ENCODE results near the gene SUSD6.

- TF ChIP-seq, protein P1, sequence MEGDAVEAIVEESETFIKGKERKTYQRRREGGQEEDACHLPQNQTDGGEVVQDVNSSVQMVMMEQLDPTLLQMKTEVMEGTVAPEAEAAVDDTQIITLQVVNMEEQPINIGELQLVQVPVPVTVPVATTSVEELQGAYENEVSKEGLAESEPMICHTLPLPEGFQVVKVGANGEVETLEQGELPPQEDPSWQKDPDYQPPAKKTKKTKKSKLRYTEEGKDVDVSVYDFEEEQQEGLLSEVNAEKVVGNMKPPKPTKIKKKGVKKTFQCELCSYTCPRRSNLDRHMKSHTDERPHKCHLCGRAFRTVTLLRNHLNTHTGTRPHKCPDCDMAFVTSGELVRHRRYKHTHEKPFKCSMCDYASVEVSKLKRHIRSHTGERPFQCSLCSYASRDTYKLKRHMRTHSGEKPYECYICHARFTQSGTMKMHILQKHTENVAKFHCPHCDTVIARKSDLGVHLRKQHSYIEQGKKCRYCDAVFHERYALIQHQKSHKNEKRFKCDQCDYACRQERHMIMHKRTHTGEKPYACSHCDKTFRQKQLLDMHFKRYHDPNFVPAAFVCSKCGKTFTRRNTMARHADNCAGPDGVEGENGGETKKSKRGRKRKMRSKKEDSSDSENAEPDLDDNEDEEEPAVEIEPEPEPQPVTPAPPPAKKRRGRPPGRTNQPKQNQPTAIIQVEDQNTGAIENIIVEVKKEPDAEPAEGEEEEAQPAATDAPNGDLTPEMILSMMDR (IDR thresholded peaks at IDR 0.05): no peak
- TF ChIP-seq POLR2A (IDR thresholded peaks at IDR 0.05): no peak
These were observed 129.7 kb downstream of the SUSD6 start for GRCh38 chr14:69741055-69741454.
